HG02973 (cell line): Measurements from ENCODE around the gene COL26A1.
"Not testable (repeated sequence)": the region's sequence is repeated elsewhere in the genome, so short reads cannot be mapped to it uniquely, and the experiment has no call there.

Experiments used
- ATAC-seq: cut with Tn5 transposase; IDR thresholded peaks from one replicate; pipeline ENCODE4 v1.9.1; 2021; ENCODE audit warnings: moderate library complexity; ENCODE audit not compliant: unreplicated experiment

The COL26A1 gene

DNA sequence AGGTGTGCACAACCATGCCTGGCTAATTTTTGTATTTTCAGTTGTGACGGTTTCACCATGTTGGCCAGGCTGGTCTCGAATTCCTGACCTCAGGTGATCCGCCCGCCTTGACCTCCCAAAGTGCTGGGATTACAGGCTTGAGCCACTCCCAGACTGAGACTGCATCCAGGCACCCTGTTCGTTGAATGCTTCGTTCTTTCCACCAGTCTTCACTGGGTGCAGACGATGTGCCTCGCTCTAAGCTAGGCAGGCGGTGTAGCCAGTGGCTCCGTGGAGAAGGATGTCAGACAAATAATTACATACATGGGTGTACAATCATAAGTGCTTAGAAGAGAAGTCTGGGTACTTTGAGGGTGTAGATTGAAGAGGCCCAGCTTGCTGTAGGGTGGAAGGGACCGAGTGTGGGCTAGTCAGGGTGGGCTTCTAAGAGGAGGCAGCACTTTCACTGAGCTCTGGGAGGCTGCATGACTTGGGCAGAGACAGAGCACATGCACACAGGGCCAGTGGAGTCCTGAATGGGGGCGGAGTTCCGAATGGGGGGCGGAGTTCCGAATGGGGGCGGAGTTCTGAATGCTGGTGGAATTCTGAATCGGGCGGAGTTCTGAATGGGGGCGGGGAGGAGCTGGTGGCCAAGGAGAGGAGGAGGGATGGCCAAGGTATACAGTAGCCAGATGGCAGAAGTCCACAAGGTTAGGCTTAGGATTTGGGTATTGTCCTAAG is 74.3 kb downstream of the COL26A1 start:
- ATAC-seq = no peak

DNA sequence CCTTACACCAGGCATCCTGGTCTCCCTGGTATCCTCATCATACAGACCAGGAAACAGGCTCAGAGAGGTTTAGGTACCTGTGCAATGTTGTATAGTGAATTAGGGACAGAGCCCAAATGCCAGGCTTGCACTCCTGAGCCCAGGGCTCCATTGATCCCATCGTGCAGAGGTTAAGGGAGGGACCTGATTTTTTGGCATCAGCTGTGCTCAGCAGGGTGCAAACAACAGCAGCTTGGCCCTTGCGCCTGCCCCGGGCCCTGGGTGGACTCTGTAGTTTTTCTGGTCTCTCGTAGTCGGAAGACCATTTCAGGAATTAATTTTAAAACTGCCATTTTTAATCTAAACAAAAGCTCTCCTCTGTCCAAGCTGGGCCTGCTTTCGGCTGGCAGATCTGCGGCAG is 79.2 kb downstream of the COL26A1 start:
- no peak for ATAC-seq

DNA sequence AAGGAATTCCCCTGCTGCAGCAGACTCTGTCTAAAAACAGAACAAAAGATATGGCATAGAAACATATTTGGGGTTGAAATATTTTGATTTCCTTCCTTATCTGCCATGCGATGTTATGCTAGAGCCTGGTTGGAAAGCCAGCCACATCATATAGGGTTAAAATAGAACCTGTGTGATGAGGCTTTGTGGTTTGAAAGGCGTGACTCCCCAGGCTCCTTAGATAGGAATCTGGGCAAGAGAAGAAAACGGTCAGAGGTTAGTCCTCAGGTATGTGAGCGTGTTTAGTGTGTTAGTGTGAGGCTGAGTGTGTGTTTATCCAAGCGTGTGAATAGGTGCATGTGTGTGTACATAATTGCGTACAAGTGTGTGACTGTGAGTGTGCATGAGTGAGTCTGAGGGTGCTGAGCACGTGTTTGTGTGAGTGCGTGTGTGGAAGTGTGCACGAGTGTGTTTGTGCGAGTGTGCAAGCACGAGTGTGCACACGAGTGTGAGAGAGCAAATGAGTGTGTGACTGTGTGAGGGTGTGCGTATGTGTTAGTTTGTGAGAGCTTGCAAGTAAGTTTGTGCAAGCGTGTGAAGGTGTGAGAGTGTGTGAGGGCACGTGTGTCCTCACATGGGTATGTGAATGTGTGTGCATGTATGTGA is 79.9 kb downstream of the COL26A1 start:
- no peak for ATAC-seq

- no peak for ATAC-seq
Observed at GRCh38 chr7:101450064-101450463, 87.4 kb downstream of the COL26A1 start.

DNA sequence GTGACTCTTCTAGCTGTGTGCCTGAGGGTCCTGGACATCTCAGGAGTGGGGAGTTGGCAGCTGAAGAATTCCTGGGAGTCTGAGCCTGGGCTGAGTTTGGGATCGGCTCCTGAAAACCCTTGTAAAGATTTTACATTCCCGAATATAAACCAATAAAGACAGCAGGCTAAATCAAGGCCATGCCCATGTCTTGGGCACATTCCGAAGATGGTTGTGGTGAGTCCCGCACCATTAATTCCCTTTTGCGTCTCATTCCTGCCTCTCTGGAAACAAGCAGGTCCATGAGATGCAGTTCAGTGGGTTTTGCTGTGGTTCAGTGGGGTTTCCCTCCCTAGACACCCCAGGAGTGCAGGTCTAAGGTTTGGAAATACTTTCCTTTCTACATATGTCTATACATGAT is 90.9 kb downstream of the COL26A1 start:
- no peak for ATAC-seq

DNA sequence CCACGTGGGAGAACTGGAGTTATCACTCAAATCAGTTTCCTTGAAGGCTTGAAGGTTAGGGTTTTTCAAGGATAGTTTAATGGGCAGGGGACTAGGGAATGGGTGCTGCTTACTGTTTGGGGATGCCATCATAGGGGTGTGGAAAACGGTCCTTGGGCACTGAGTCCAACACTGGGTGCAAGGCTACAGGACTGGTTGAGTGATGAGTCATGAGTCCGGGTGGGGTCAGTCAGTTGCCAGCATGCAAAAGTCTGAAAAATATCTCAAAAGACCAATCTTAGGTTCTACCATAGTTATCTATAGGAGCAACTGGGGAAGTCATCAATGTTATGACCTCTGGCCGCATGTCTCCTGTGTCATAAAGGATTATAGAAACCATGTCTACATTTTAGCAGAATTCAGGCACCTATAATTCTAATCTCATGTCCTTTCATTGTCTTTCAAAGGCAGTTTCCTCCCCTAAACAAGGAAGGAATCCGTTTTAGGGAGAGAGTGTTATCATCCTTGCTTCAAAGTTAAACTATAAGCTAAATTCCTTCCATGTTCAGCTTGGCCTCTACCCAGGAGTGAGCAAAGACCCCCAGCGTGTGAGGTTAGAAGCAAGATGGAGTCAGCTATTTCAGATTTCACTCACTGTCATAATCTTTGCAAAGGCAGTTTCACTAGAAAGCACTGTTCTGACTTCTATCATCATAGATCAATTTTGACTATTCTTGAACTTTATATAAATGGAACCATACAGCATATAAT is 94.5 kb downstream of the COL26A1 start:
- ATAC-seq = no peak

- no peak for ATAC-seq
Observed at GRCh38 chr7:101465131-101465530, 102.5 kb downstream of the COL26A1 start.

DNA sequence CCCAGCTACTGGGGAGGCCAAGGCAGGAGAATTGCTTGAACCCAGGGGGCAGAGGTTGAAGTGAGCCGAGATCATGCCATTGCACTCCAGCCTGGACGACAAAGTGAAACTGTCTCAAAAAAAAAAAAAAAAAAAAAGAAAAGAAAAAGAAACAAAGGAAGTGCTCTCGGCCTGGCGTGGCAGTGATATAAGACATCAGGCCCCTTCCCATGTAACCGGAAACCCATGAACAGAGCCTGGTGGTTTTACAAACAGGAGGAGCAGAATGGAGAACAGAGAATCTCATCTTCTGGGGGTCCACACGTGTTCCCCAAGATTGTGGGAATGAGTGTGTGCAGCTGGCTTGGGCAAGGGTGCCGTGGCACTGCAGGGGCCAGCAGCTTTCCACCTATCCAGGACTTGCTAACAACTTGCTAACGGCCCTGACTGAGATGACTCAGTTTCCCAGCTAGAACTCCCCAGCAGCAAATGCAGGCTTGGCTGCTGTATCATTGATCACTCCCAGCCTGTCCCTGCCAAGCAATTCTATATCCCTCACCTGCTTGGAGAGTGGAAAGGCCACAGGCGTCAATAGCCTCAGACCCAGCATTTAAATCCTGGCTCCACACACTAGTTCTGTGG is 103.0 kb downstream of the COL26A1 start:
- ATAC-seq = no peak

DNA sequence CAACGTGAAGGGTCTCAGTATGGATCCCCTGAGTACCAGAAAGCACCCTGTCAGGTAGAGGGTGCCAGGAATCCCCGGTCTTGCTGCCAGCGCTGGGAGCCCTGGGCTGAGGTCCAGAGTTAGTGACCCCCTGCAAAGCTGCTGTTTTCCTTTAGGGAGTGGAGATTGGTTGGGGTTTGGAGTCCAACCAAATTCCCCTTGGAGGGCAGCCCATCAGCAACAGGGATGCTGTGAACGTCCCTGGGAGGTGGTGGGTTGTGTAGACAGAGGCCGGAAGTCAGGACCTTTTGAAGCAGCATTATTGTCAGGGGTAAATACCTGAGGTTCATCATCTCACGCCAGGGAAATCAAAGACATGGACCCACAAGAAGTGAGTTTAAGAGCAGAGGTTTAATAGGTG is 104.2 kb downstream of the COL26A1 start:
- no peak for ATAC-seq

- ATAC-seq = no peak
Observed at GRCh38 chr7:101468546-101469275, 106.0 kb downstream of the COL26A1 start.

DNA sequence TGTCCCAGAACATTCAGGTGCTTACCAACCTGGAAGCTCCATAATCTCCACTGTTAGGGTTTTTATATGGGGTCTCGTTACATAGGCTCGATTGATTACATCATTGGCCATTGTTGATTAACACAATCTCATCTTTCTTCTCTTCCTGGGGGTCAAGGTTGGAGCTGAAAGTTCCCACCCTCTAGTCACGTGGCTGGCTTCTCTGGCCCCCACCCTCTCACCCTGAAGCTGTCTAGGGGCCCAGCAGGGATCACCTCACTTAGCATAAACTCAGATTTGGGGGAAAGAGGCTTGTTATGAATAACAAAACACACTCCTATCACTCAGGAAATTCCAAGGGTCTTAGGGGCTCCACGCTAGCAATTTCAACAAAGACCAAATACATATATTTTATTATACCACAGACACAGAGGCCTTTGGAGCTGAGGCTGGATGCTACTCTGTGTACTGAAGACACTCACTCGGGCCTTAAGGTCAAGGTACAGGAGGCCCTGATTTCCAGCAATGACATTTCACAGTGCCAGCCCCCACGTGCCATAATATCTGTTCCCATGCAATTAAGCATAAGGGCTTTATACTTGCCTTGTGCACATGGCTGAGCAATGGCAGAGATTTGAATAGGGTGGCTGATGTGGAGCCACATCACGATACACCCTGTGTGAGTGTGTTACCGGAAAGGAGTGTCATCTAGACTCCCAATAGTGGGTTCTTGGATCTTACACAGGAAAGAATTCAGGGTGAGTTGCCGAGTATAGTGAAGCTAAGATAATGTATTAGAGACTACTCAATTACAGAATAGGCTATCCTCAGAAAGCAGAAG is 108.2 kb downstream of the COL26A1 start:
- no peak for ATAC-seq

- ATAC-seq = no peak
Observed at GRCh38 chr7:101474178-101474577, 111.5 kb downstream of the COL26A1 start.

DNA sequence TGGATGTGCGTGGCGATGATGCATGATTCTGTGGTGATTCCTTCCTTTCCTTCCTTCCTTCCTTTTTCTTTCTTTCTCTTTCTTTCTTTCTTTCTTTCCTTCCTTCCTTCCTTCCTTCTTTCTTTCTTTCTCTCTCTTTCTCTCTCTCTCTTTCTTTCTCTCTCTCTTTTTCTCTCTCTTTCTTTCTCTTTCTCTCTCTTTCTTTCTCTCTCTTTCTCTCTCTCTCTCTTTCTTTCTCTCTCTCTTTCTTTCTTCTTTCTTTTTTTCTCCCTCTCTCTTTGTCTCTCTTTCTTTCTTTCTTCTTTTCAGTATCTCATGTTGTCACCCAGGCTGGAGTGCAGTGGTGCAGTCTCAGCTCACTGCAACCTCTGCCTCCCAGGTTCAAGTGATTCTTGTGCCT is 113.0 kb downstream of the COL26A1 start:
- ATAC-seq = not testable (repeated sequence)

GRCh38 chr7:101479217-101479616 is 116.5 kb downstream of the COL26A1 start:
- ATAC-seq = no peak

DNA sequence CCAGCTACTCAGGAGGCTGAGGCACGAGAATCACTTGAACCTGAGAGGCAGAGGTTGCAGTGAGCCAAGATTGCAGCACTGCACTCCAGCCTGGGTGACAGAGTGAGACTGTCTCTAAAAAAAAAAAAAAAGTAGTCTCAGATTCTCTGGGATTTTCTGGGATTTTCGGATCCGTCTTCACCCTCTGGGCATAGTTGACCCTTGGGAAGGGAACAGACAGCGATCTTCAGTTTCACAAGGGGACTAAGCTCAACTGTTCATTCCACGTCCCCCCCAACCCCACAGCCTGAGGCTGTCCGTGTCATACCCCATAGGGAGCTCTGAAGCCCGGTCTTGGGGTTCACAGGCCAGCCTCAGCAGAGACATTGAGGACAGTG is 123.4 kb downstream of the COL26A1 start:
- not testable (repeated sequence) for ATAC-seq

GRCh38 chr7:101486433-101487104 is 123.9 kb downstream of the COL26A1 start:
- no peak for ATAC-seq

GRCh38 chr7:101487105-101487458 is 124.4 kb downstream of the COL26A1 start:
- no peak for ATAC-seq

DNA sequence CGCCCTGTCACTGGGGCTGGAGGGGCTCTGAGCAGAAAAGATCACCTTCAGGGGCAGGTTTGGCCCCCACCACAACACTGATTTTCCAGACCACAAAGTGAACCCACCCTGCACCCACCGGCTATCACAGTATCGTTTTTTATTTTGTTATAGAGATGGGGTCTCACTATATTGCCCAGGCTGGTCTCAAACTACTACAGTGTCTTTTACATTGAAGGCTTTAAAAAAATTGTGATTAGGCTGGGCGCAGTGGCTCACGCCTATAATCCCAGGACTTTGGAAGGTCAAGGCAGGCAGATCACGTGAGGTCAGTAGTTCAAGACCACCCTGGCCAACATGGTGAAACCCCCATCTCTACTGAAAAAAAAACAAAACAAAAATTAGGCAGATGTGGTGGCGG is 125.1 kb downstream of the COL26A1 start:
- no peak for ATAC-seq

DNA sequence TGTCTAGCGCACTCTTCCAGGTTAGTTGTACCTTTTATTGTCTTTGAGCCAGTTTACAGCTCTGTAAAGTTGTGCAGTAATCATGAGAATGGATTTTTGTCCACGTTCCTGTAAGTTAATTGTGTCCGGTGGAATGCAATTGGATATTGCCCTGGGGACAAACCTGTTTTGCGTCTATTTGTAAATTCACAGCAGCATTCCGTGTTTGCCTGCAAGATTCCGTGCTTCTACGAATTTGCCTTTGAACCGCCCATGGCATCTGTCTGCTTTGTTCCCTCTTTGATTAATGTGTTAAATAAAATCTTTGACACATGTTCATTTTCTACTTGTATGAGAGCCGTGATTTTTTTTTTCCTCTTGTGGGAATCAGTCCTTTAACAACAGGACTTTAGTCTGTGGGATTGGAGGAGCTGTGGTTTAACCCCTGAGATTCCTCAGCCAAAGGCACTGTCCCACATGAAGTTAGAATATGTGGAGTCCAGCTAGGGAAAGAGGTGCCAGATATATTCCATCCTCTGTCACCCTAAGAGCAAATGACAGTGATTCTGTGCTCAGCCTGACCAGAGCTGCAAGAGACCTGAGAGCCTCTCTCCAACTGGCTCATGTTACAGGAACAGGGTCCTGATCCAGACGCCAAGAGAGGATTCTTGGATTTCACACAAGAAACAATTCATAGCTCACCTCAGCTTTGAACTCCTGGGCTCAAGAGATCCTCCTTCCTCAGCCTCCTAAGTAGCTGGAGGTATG is 126.3 kb downstream of the COL26A1 start:
- ATAC-seq = no peak
